Hepatocyte (in vitro differentiated cells): ENCODE results near the gene UBL3.

Source experiments
- CTCF ChIP-seq: fragments of 200-600 bp; sonication (generic); IDR thresholded peaks from 2 replicates; pipeline ENCODE4 v1.5.1; 2016; ENCODE audit warnings: antibody characterized with exemption, mild to moderate bottlenecking; ENCODE audit not compliant: poor library complexity
- EZH2 ChIP-seq: fragments of 200-600 bp; sonication (generic); IDR thresholded peaks from 2 replicates; pipeline ENCODE4 v1.6.1; 2016; ENCODE audit warnings: antibody characterized with exemption, mild to moderate bottlenecking, borderline replicate concordance
- EZH2phosphoT487 ChIP-seq: fragments of 200-600 bp; sonication (generic); IDR thresholded peaks from one replicate; pipeline ENCODE4 v1.6.1; 2018; ENCODE audit warnings: antibody characterized with exemption, mild to moderate bottlenecking, low read depth, moderate library complexity; ENCODE audit not compliant: unreplicated experiment, severe bottlenecking

GRCh38 chr13:29847501-29847983, 2.9 kb downstream of the UBL3 start:
- no peak for TF ChIP-seq EZH2
- TF ChIP-seq CTCF = no peak
- TF ChIP-seq EZH2phosphoT487 = no peak
